H9 (cell line): ENCODE measurements around the gene MRPL43. TPM values are rescaled to one million over a fixed set of nuclear protein-coding genes. Genes with fewer than 3 reads are reported as not detected.

Source experiments
- DNase-seq: peaks from one replicate; pipeline ENCODE4 v3.0.0-alpha.2; 2017
- H2AFZ ChIP-seq: one replicate; pipeline ENCODE4 v1.6.1; 2013; ENCODE audit warnings: mild to moderate bottlenecking, low read length, control low read depth, moderate library complexity
- H2AK5ac ChIP-seq: 2 replicates; pipeline ENCODE4 v1.6.1; 2013; ENCODE audit warnings: low read length, control low read depth, mixed read lengths; ENCODE audit not compliant: insufficient read length
- H2BK120ac ChIP-seq: one replicate; pipeline ENCODE4 v1.6.1; 2013; ENCODE audit warnings: low read depth, mild to moderate bottlenecking, low read length, control low read depth, inconsistent platforms; ENCODE audit not compliant: poor library complexity, severe bottlenecking
- H2BK12ac ChIP-seq: 2 replicates; pipeline ENCODE4 v1.6.1; 2013; ENCODE audit warnings: low read length, control low read depth, mixed read lengths, low read depth; ENCODE audit not compliant: insufficient read length
- H2BK15ac ChIP-seq: 2 replicates; pipeline ENCODE4 v1.6.1; 2013; ENCODE audit warnings: low read depth, low read length, control low read depth
- H2BK20ac ChIP-seq: one replicate; pipeline ENCODE4 v1.6.1; 2013; ENCODE audit warnings: low read depth, mild to moderate bottlenecking, low read length, control low read depth, inconsistent platforms; ENCODE audit not compliant: poor library complexity, severe bottlenecking
- H2BK5ac ChIP-seq: 2 replicates; pipeline ENCODE4 v1.6.1; 2013; ENCODE audit warnings: low read length, control low read depth, mixed read lengths; ENCODE audit not compliant: insufficient read length
- H3K14ac ChIP-seq: 2 replicates; pipeline ENCODE4 v1.6.1; 2013; ENCODE audit warnings: low read length, control low read depth; ENCODE audit not compliant: insufficient read depth
- H3K18ac ChIP-seq: 2 replicates; pipeline ENCODE4 v1.6.1; 2013; ENCODE audit warnings: low read depth, mild to moderate bottlenecking, mixed read lengths, low read length, control low read depth; ENCODE audit not compliant: insufficient read length
- H3K23ac ChIP-seq: 2 replicates; pipeline ENCODE4 v1.6.1; 2013; ENCODE audit warnings: low read length, control low read depth, mixed read lengths, low read depth; ENCODE audit not compliant: insufficient read length
- H3K23me2 ChIP-seq: 2 replicates; pipeline ENCODE4 v1.6.1; 2013; ENCODE audit warnings: low read depth, mild to moderate bottlenecking, mixed read lengths, low read length, control low read depth; ENCODE audit not compliant: insufficient read length, poor library complexity, severe bottlenecking
- H3K27ac ChIP-seq: 2 replicates; pipeline ENCODE4 v1.5.1; 2013; ENCODE audit warnings: low read length, control low read depth, mixed read lengths, low read depth; ENCODE audit not compliant: insufficient read length
- H3K27me3 ChIP-seq: 2 replicates; pipeline ENCODE4 v1.6.1; 2013; ENCODE audit warnings: low read length, control low read depth, inconsistent platforms; ENCODE audit not compliant: insufficient read depth
- H3K4ac ChIP-seq: 2 replicates; pipeline ENCODE4 v1.6.1; 2013; ENCODE audit warnings: low read depth, mild to moderate bottlenecking, control low read depth, inconsistent platforms, low read length, moderate library complexity
- H3K4me1 ChIP-seq: 2 replicates; pipeline ENCODE4 v1.6.1; 2013; ENCODE audit warnings: low read length, control low read depth, inconsistent platforms; ENCODE audit not compliant: insufficient read depth
- H3K4me2 ChIP-seq: 2 replicates; pipeline ENCODE4 v1.6.1; 2013; ENCODE audit warnings: low read length, control low read depth, mixed read lengths; ENCODE audit not compliant: insufficient read length, insufficient read depth
- H3K56ac ChIP-seq: 2 replicates; pipeline ENCODE4 v1.6.1; 2013; ENCODE audit warnings: low read depth, mild to moderate bottlenecking, mixed read lengths, low read length, control low read depth; ENCODE audit not compliant: insufficient read length
- H3K79me1 ChIP-seq: 2 replicates; pipeline ENCODE4 v1.6.1; 2013; ENCODE audit warnings: low read depth, mild to moderate bottlenecking, moderate library complexity, low read length, control low read depth, inconsistent platforms; ENCODE audit not compliant: insufficient read depth, poor library complexity, severe bottlenecking
- H3K79me2 ChIP-seq: 2 replicates; pipeline ENCODE4 v1.6.1; 2013; ENCODE audit warnings: low read length, control low read depth, inconsistent platforms; ENCODE audit not compliant: insufficient read depth
- H3K9ac ChIP-seq: 2 replicates; pipeline ENCODE4 v1.6.1; 2013; ENCODE audit warnings: low read length, control low read depth, mixed read lengths; ENCODE audit not compliant: insufficient read length; ENCODE audit errors: extremely low read depth
- H3K9me3 ChIP-seq: one replicate; pipeline ENCODE4 v1.6.1; 2013; ENCODE audit warnings: low read depth, low read length, inconsistent platforms; ENCODE audit not compliant: control insufficient read depth
- H3T11ph ChIP-seq: one replicate; pipeline ENCODE4 v1.6.1; 2013; ENCODE audit warnings: mild to moderate bottlenecking, low read length, control low read depth, inconsistent platforms
- H4K20me1 ChIP-seq: one replicate; pipeline ENCODE4 v1.6.1; 2013; ENCODE audit not compliant: control insufficient read depth, insufficient read length, insufficient read depth
- H4K5ac ChIP-seq: 2 replicates; pipeline ENCODE4 v1.6.1; 2013; ENCODE audit warnings: low read depth, mild to moderate bottlenecking, mixed read lengths, low read length, control low read depth; ENCODE audit not compliant: insufficient read length
- H4K8ac ChIP-seq: replicated peaks from 2 replicates; pipeline ENCODE4 v1.6.1; 2013; ENCODE audit warnings: low read length, control low read depth, mixed read lengths, low read depth; ENCODE audit not compliant: insufficient read length
- H4K91ac ChIP-seq: 2 replicates; pipeline ENCODE4 v1.6.1; 2013; ENCODE audit warnings: low read depth, mild to moderate bottlenecking, moderate library complexity, mixed read lengths, low read length, control low read depth; ENCODE audit not compliant: insufficient read length
- H3K27ac Mint-ChIP-seq, 3 experiments: 2 replicates in 2 of 3; 3 replicates in 1 of 3; pipeline ENCODE4 v1.8.0; 2020 to 2021; ENCODE audit warnings: mixed read lengths in 3 of 3, mild to moderate bottlenecking in 1 of 3, moderate library complexity in 1 of 3
- H3K27me3 Mint-ChIP-seq: 2 replicates; pipeline ENCODE4 v1.8.0; 2021; ENCODE audit warnings: low read depth, mild to moderate bottlenecking, moderate library complexity, mixed read lengths
- H3K36me3 Mint-ChIP-seq, 3 experiments: 2 replicates in 2 of 3; 3 replicates in 1 of 3; pipeline ENCODE4 v1.8.0; 2020 to 2021; ENCODE audit warnings: low read depth in 3 of 3, mixed read lengths in 3 of 3; ENCODE audit not compliant: insufficient read depth in 1 of 3
- H3K4me1 Mint-ChIP-seq, 2 experiments: 2 replicates each; pipeline ENCODE4 v1.8.0; 2020; ENCODE audit warnings: mixed read lengths in 2 of 2
- H3K4me3 Mint-ChIP-seq, 2 experiments: 2 replicates in 1 of 2; 3 replicates in 1 of 2; pipeline ENCODE4 v1.8.0; 2020 to 2021; ENCODE audit warnings: mild to moderate bottlenecking in 2 of 2, mixed read lengths in 2 of 2, moderate library complexity in 1 of 2
- H3K9me3 Mint-ChIP-seq, 2 experiments: 2 replicates in 1 of 2; 3 replicates in 1 of 2; pipeline ENCODE4 v1.8.0; 2020; ENCODE audit warnings: mild to moderate bottlenecking in 2 of 2, mixed read lengths in 2 of 2, moderate library complexity in 1 of 2
- WGBS: extraction: QIAGEN DNeasy Blood & Tissue Kit; methylation state at CpG from one replicate; pipeline ENCODE4 v1.1.7; 2013; ENCODE audit warnings: missing lambda C conversion rate, low lambda C conversion rate, mixed read lengths; ENCODE audit not compliant: insufficient read length; ENCODE audit errors: extremely low coverage; 5-methylcytosine and 5-hydroxymethylcytosine counted together
- total RNA-seq: library from RNA; stranded (reverse); gene quantifications from 2 replicates; pipeline ENCODE4 v1.2.1, GENCODE V29; 2021
- TF ChIP-seq, protein P1 (sequence below): fragments of 200-600 bp; sonication (generic); conservative IDR thresholded peaks from 3 replicates; pipeline ENCODE4 v1.8.0; 2021; ENCODE audit warnings: antibody characterized with exemption, mild to moderate bottlenecking

The MRPL43 gene
- total RNA-seq, 1 experiment from 2014 or later, result 70.3 TPM

DNA sequence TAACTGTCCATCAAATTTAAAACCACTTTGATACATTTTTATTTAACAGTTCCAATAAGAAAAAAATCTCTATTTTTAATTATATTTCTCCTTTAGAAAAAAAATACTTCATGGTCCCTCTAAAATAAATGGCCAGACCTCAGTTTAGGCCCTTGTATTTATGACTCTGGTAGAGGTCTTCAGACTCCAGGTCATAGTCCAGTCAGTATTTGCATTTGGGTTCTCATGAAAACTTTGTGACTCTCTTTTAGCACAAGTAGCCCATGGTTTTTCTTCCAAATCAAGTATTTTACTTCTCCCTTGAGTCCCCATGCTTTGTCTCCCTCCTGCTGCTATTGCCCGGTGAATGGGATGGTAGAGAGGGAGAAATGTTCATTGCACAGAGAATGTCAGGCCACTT is 23.5 kb downstream of the MRPL43 start:
- H3K79me1 ChIP-seq, result no peaks in the 10 kb centered on the region
- H3K27me3 Mint-ChIP-seq, result peaks cover 6% of the 10 kb centered on the region

More for the DNA sequence above, 23.5 kb downstream of the MRPL43 start:
- TF ChIP-seq, protein P1, sequence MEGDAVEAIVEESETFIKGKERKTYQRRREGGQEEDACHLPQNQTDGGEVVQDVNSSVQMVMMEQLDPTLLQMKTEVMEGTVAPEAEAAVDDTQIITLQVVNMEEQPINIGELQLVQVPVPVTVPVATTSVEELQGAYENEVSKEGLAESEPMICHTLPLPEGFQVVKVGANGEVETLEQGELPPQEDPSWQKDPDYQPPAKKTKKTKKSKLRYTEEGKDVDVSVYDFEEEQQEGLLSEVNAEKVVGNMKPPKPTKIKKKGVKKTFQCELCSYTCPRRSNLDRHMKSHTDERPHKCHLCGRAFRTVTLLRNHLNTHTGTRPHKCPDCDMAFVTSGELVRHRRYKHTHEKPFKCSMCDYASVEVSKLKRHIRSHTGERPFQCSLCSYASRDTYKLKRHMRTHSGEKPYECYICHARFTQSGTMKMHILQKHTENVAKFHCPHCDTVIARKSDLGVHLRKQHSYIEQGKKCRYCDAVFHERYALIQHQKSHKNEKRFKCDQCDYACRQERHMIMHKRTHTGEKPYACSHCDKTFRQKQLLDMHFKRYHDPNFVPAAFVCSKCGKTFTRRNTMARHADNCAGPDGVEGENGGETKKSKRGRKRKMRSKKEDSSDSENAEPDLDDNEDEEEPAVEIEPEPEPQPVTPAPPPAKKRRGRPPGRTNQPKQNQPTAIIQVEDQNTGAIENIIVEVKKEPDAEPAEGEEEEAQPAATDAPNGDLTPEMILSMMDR, result no peak
- Mint-ChIP-seq H3K4me1 (peaks cover 6% of the 10 kb centered on the region in 2 experiments), H3K4me3 (no peak overlapping the region), H3K27ac (no peak overlapping the region), H3K36me3 (peaks cover 0 to 23% (median 23%) of the 10 kb centered on the region in 3 experiments; a peak in 5 of 7 replicates), H3K9me3 (no peaks in the 10 kb centered on the region; a peak in 1 of 5 replicates)
- Histone ChIP-seq H3T11ph (no peak overlapping the region), H3K14ac (no peak overlapping the region), H2BK20ac (no peak overlapping the region), H3K4me1 (no peaks in the 10 kb centered on the region), H4K5ac (no peak overlapping the region), H2AFZ (no peak overlapping the region), H3K9ac (no peak overlapping the region), H3K23me2 (peaks cover under 1% of the 10 kb centered on the region), H3K9me3 (no peaks in the 10 kb centered on the region), H3K27me3 (no peaks in the 10 kb centered on the region), H2BK5ac (no peak overlapping the region), H4K20me1 (no peaks in the 10 kb centered on the region), H3K4me2 (no peak overlapping the region), H3K79me2 (no peaks in the 10 kb centered on the region), H3K4ac (no peak overlapping the region), H4K8ac (no peak overlapping the region), H3K27ac (no peak overlapping the region), H3K56ac (no peak overlapping the region), H2AK5ac (no peak overlapping the region), H3K23ac (no peak overlapping the region), H2BK120ac (no peak overlapping the region), H2BK15ac (no peak overlapping the region), H3K18ac (no peak overlapping the region), H4K91ac (no peak overlapping the region), H2BK12ac (no peak overlapping the region)
- WGBS, result no CpG with 5 or more reads among the region's 1 CpG
- no peak for DNase-seq
